ENCODE data around the gene INIP.

GRCh38 chr9:112761912-112762655 is 44.2 kb upstream of the INIP start:
- TF ChIP-seq BHLHE40 (IDR thresholded peaks at IDR 0.05; ENCODE audit: low read length) (no peak), CTCF (CRISPR knock-in tag; IDR thresholded peaks at IDR 0.05) (no peak), PATZ1 (CRISPR knock-in tag; IDR thresholded peaks at IDR 0.05) (no peak), ZNF121 (CRISPR knock-in tag; IDR thresholded peaks at IDR 0.05) (no peak), ZNF3 (CRISPR knock-in tag; IDR thresholded peaks at IDR 0.05) (no peak), FOSL1 (CRISPR knock-in tag; IDR thresholded peaks at IDR 0.05; ENCODE audit: borderline replicate concordance) (no peak), CEBPZ (IDR thresholded peaks at IDR 0.05; ENCODE audit: low read length) (no peak), NFYB (CRISPR knock-in tag; IDR thresholded peaks at IDR 0.05) (no peak), SALL2 (CRISPR knock-in tag; IDR thresholded peaks at IDR 0.05) (no peak), PHF21A (CRISPR knock-in tag; IDR thresholded peaks at IDR 0.05) (no peak)
